ENCODE measurements around the gene GRIN3A. TPM values are rescaled to one million over a fixed set of nuclear protein-coding genes. Genes with fewer than 3 reads are reported as not detected.

The GRIN3A gene
- total RNA-seq, 1 donor from 2014 or later, result not detected

GRCh38 chr9:101527066-101527465 lies 211.4 kb downstream of the GRIN3A start:
- no peak for DNase-seq (ENCODE audit: low spot score)

DNA sequence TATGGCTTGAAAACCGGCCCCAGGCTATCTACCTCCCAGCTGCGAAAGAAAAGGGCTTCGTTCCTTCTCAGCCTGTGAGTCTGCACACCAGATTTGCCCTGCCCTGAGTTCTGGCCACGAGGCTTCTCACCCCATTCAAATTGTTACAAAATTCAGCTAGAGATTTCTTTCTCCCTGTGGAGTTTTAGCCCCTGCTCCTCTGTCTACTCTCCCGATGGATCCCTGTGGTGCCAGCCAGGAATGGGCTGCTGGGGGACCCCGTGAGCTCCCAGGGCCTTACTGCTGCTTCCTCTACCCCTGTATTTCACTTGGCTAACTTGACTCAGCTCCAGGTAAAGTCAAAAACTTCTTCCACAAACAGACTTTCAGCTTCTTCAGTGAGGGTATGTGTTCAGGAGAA lies 214.1 kb downstream of the GRIN3A start:
- no peak for DNase-seq (ENCODE audit: low spot score)

Other genes with a start within 250 kb of the GRIN3A start
- gene RNF20, start 204.8 kb downstream of the GRIN3A start, total RNA-seq, result 46.3 TPM
- gene PPP3R2, start 143.7 kb downstream of the GRIN3A start, total RNA-seq, result not detected

Measured in mucosa of gallbladder (tissue), 1 donor.